Measurements from ENCODE around the gene VPS29.

- no peak for TF ChIP-seq CTCF (IDR thresholded peaks at IDR 0.05; ENCODE audit: insufficient read depth, low read depth, low read length)
- TF ChIP-seq EZH2 (IDR thresholded peaks at IDR 0.05; ENCODE audit: insufficient read depth, low read length): no peak
Measured at GRCh38 chr12:110475426-110475825, 26.5 kb downstream of the VPS29 start.

Data from astrocyte (in vitro differentiated cells and primary cell).